Inferior parietal cortex (tissue), 1 donor: ENCODE results near the gene ANKRD44.

ENCODE experiments used
- DNase-seq: peaks from one replicate; pipeline ENCODE4 v3.0.0-alpha.2; 2016; ENCODE audit errors: extremely low spot score

Gene ANKRD44

GRCh38 chr2:197322143-197322542, 11.6 kb upstream of the ANKRD44 start:
- no peak for DNase-seq

GRCh38 chr2:197315371-197315770, 4.8 kb upstream of the ANKRD44 start:
- DNase-seq, result no peak

- DNase-seq, result no peak
These were observed 1.6 kb upstream of the ANKRD44 start for GRCh38 chr2:197312186-197312585.

GRCh38 chr2:197311421-197312033, 947 bp upstream of the ANKRD44 start:
- DNase-seq, result no peak

GRCh38 chr2:197310987-197311420, 424 bp upstream of the ANKRD44 start:
- DNase-seq, result no peak

- no peak for DNase-seq
These were observed 819 bp downstream of the ANKRD44 start for GRCh38 chr2:197309691-197310231.

- no peak for DNase-seq
These were observed 1.4 kb downstream of the ANKRD44 start for GRCh38 chr2:197308996-197309690.

- DNase-seq, result peak; percentile 49
These were observed 2.0 kb downstream of the ANKRD44 start for GRCh38 chr2:197308585-197308984.

GRCh38 chr2:197307933-197308521, 2.6 kb downstream of the ANKRD44 start:
- no peak for DNase-seq

GRCh38 chr2:197307236-197307932, 3.2 kb downstream of the ANKRD44 start:
- no peak for DNase-seq

- peak; percentile 57 for DNase-seq
These were observed 3.9 kb downstream of the ANKRD44 start for GRCh38 chr2:197306696-197307040.

GRCh38 chr2:197306024-197306695, 4.4 kb downstream of the ANKRD44 start:
- no peak for DNase-seq

- DNase-seq, result no peak
These were observed 6.0 kb downstream of the ANKRD44 start for GRCh38 chr2:197304556-197305011.

- DNase-seq, result no peak
These were observed 10.4 kb downstream of the ANKRD44 start for GRCh38 chr2:197300139-197300538.

GRCh38 chr2:197298609-197299008, 12.0 kb downstream of the ANKRD44 start:
- DNase-seq, result no peak

- no peak for DNase-seq
These were observed 12.7 kb downstream of the ANKRD44 start for GRCh38 chr2:197297772-197298318.

- no peak for DNase-seq
These were observed 13.3 kb downstream of the ANKRD44 start for GRCh38 chr2:197297266-197297665.

- DNase-seq, result no peak
These were observed 13.7 kb downstream of the ANKRD44 start for GRCh38 chr2:197296835-197297234.

- DNase-seq, result no peak
These were observed 16.3 kb downstream of the ANKRD44 start for GRCh38 chr2:197294260-197294659.

GRCh38 chr2:197293252-197294007, 17.1 kb downstream of the ANKRD44 start:
- no peak for DNase-seq

GRCh38 chr2:197292619-197293018, 18.0 kb downstream of the ANKRD44 start:
- DNase-seq, result no peak
